ENCODE results near the gene COL1A1.

Gene COL1A1

GRCh38 chr17:50187751-50188530 lies 13.5 kb downstream of the COL1A1 start:
- TF ChIP-seq TAF1 (IDR thresholded peaks at IDR 0.05; ENCODE audit: borderline replicate concordance, insufficient read depth, low read length) (no peak), POLR2AphosphoS5 (IDR thresholded peaks at IDR 0.05; ENCODE audit: low read depth, low read length) (no peak), REST (IDR thresholded peaks at IDR 0.05; ENCODE audit: insufficient read depth in 1 of 2, low read depth in 2 of 2, low read length in 2 of 2) (no peak), FOXP2 (optimal IDR thresholded peaks at IDR 0.05; ENCODE audit: borderline replicate concordance, extremely low read depth, extremely low read length, insufficient read depth) (no peak), SIN3A (IDR thresholded peaks at IDR 0.05; ENCODE audit: borderline replicate concordance, insufficient read depth, low read length) (no peak)

GRCh38 chr17:50187394-50187725 lies 14.1 kb downstream of the COL1A1 start:
- no peak for TF ChIP-seq FOXP2 (optimal IDR thresholded peaks at IDR 0.05; ENCODE audit: borderline replicate concordance, extremely low read depth, extremely low read length, insufficient read depth)
- no peak for TF ChIP-seq REST (IDR thresholded peaks at IDR 0.05; ENCODE audit: insufficient read depth in 1 of 2, low read depth in 2 of 2, low read length in 2 of 2)
- no peak for TF ChIP-seq SIN3A (IDR thresholded peaks at IDR 0.05; ENCODE audit: borderline replicate concordance, insufficient read depth, low read length)
- no peak for TF ChIP-seq POLR2AphosphoS5 (IDR thresholded peaks at IDR 0.05; ENCODE audit: low read depth, low read length)
- TF ChIP-seq TAF1 (IDR thresholded peaks at IDR 0.05; ENCODE audit: borderline replicate concordance, insufficient read depth, low read length), result no peak

GRCh38 chr17:50186661-50187393 lies 14.6 kb downstream of the COL1A1 start:
- TF ChIP-seq TAF1 (IDR thresholded peaks at IDR 0.05; ENCODE audit: borderline replicate concordance, insufficient read depth, low read length) (no peak), REST (IDR thresholded peaks at IDR 0.05; ENCODE audit: insufficient read depth in 1 of 2, low read depth in 2 of 2, low read length in 2 of 2) (no peak), FOXP2 (optimal IDR thresholded peaks at IDR 0.05; ENCODE audit: borderline replicate concordance, extremely low read depth, extremely low read length, insufficient read depth) (no peak), POLR2AphosphoS5 (IDR thresholded peaks at IDR 0.05; ENCODE audit: low read depth, low read length) (no peak), SIN3A (IDR thresholded peaks at IDR 0.05; ENCODE audit: borderline replicate concordance, insufficient read depth, low read length) (no peak)

- TF ChIP-seq REST (IDR thresholded peaks at IDR 0.05; ENCODE audit: insufficient read depth in 1 of 2, low read depth in 2 of 2, low read length in 2 of 2), result no peak
- no peak for TF ChIP-seq POLR2AphosphoS5 (IDR thresholded peaks at IDR 0.05; ENCODE audit: low read depth, low read length)
- no peak for TF ChIP-seq TAF1 (IDR thresholded peaks at IDR 0.05; ENCODE audit: borderline replicate concordance, insufficient read depth, low read length)
Observed at GRCh38 chr17:50185631-50186471, 15.6 kb downstream of the COL1A1 start.

Data from PFSK-1 (cell line).